Stomach (tissue), 9 donors: ENCODE data around the gene ARL8B. TPM values are rescaled to one million over a fixed set of nuclear protein-coding genes. Genes with fewer than 3 reads are reported as not detected.

Source experiments
- DNase-seq, 2 donors: peaks; one replicate each; pipeline versions ENCODE4 v3.0.0 to v3.0.0-alpha.2; 2013 to 2019
- H3K27ac ChIP-seq, 5 donors: fragments of 200-600 bp in 4 of 5; sonication (generic) in 4 of 5; one replicate each; pipeline ENCODE4 v1.5.1; 2013 to 2019; ENCODE audit warnings: mild to moderate bottlenecking in 1 of 5, moderate library complexity in 1 of 5
- H3K27me3 ChIP-seq, 3 donors: fragments of 200-600 bp; sonication (generic); one replicate each; pipeline ENCODE4 v1.5.1; 2017 to 2019; ENCODE audit warnings: mixed run types in 1 of 3
- H3K36me3 ChIP-seq, 4 donors: fragments of 200-600 bp; sonication (generic); 1 replicate in 3 of 4; 2 replicates in 1 of 4; pipeline ENCODE4 v1.5.1; 2016 to 2019
- H3K4me1 ChIP-seq, 4 donors: fragments of 200-600 bp; sonication (generic); one replicate each; pipeline ENCODE4 v1.5.1; 2016 to 2019
- H3K4me3 ChIP-seq, 4 donors: fragments of 200-600 bp; sonication (generic) in 3 of 4; one replicate each; pipeline ENCODE4 v1.5.1; 2016 to 2019; ENCODE audit warnings: mild to moderate bottlenecking in 1 of 4
- H3K9me3 ChIP-seq, 4 donors: fragments of 200-600 bp; sonication (generic); one replicate each; pipeline ENCODE4 v1.5.1; 2016 to 2019
- EP300 ChIP-seq: sonication (generic); formaldehyde crosslinking; IDR thresholded peaks from one replicate; pipeline ENCODE4 v1.6.1; 2017; ENCODE audit warnings: antibody characterized with exemption
- POLR2A ChIP-seq, 4 donors: fragments of 450-650 bp; IDR thresholded peaks; one replicate each; pipeline ENCODE4 v1.6.1; 2016; ENCODE audit warnings: antibody characterized with exemption in 4 of 4, control low read depth in 2 of 4, mild to moderate bottlenecking in 1 of 4, moderate library complexity in 1 of 4
- POLR2AphosphoS5 ChIP-seq, 3 donors: sonication (generic); formaldehyde crosslinking; IDR thresholded peaks; one replicate each; pipeline ENCODE4 v1.6.1; 2016; ENCODE audit warnings: antibody characterized with exemption in 3 of 3
- WGBS, 5 donors: extraction: QIAGEN DNeasy Blood & Tissue Kit in 3 of 5; methylation state at CpG; one replicate each; pipeline versions ENCODE4 v1.1.5 to v1.1.7; 2013 to 2018; 5-methylcytosine and 5-hydroxymethylcytosine counted together
- intact Hi-C: fragments of 100-400 bp; cut with DNase I; formaldehyde crosslinking; loops from one replicate; pipeline ENCODE4 v1.15.1; 2023; ENCODE audit warnings: low total_unique reads
- polyA plus RNA-seq, 3 donors: library from polyadenylated mRNA; stranded (reverse); fragments of 200-250 nt; gene quantifications; one replicate each; pipeline ENCODE4 v1.2.3, GENCODE V29; 2013
- total RNA-seq, 5 donors: library from RNA; depleted of rRNA; stranded (reverse); fragments of >200 nt; gene quantifications; one replicate each; pipeline versions ENCODE4 v1.1.0 to v1.2.3, GENCODE V29; 2014 to 2016
- TF ChIP-seq, protein P1 (sequence below), 7 experiments: fragments of 450-650 bp in 4 of 7; fragments of 200-600 bp in 3 of 7; sonication (generic) in 3 of 7; IDR thresholded peaks; one replicate each; pipeline ENCODE4 v1.5.1; 2016 to 2019; ENCODE audit warnings: antibody characterized with exemption in 7 of 7, control low read depth in 2 of 7, mild to moderate bottlenecking in 1 of 7
- donor health status: healthy with polysubstance abuse.
- donor health status: Bipolar disorder and iron deficiency.
- donor health status: healthy.

The ARL8B gene
- total and polyA plus RNA-seq, 8 donors: 14.8 to 73.6 (median 34.5) TPM

DNA sequence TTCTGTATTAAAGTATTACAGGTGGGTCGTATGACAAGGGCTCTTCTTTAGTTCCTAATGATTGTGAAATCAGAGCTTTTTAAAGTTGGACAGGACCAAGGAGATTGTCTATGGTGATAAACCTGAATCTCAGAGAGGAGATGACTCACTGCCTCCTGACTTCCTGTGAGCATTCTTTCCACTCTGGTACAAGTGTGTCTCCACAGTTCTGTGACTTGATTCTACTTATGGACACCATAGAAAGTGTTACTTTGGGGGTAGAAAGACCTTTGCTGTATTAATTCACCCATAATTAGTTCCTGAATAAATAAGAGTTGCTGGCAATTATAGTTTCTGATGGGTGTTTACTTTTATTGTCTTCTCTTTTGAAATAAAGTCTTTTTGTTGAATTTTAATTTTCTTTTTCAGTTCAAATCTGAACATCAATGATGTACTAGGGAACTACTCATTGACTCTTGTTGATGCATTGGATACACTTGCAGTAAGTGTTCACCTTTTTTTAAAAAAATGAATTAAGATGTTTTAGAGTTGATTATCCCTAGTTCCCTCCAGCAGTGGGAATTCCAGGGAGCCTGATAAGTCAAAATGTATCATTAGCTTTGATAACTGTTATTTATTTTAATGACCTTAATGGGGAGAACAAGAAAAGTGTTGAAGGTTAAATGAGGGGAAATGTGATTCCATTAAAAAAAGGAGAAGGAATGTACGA is 72.9 kb downstream of the ARL8B start:
- 41 to 63% (median 53%) methylated on average over 2 of the region's 2 CpGs for WGBS, 5 donors
- Histone ChIP-seq H3K9me3 (no peaks in the 10 kb centered on the region), H3K36me3 (peaks cover 2 to 23% (median 19%) of the 10 kb centered on the region in 4 donors), H3K4me1 (peaks cover 28 to 85% (median 62%) of the 10 kb centered on the region in 4 donors), H3K4me3 (no peak overlapping the region), H3K27ac (peak overlapping the region in 3 of 5 donors; percentile 23 to 72 (median 31)), H3K27me3 (no peaks in the 10 kb centered on the region)
- no peak for DNase-seq
- intact Hi-C loops: no loop called here
- no peak for TF ChIP-seq EP300
- TF ChIP-seq, protein P1, sequence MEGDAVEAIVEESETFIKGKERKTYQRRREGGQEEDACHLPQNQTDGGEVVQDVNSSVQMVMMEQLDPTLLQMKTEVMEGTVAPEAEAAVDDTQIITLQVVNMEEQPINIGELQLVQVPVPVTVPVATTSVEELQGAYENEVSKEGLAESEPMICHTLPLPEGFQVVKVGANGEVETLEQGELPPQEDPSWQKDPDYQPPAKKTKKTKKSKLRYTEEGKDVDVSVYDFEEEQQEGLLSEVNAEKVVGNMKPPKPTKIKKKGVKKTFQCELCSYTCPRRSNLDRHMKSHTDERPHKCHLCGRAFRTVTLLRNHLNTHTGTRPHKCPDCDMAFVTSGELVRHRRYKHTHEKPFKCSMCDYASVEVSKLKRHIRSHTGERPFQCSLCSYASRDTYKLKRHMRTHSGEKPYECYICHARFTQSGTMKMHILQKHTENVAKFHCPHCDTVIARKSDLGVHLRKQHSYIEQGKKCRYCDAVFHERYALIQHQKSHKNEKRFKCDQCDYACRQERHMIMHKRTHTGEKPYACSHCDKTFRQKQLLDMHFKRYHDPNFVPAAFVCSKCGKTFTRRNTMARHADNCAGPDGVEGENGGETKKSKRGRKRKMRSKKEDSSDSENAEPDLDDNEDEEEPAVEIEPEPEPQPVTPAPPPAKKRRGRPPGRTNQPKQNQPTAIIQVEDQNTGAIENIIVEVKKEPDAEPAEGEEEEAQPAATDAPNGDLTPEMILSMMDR (IDR thresholded peaks at IDR 0.05): no peak
- peak in 2 of 3 donors; percentile 26 to 29 for TF ChIP-seq POLR2AphosphoS5 (IDR thresholded peaks at IDR 0.05)

DNA sequence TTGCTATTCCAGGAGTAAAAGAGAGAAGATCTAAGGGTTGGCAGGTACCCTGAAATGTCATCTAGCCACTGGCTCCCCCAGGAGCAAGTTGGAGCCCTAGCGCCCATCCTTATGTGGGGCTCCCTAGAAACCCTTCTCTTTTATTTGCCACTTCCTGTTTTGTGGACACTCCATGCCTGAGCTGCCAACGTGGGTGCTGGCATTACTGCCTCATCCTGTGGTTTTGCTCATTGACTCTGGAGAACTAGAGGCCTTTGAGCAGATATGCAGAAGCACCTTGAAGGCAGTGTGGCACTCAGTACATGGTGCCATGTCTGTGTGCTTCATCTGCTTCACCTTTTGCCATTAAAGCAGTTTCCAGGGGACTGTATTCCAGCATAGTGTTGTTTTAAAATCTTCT is 73.5 kb downstream of the ARL8B start:
- DNase-seq: no peak
- no peaks in the 10 kb centered on the region for H3K9me3 ChIP-seq
- peaks cover 24 to 79% (median 55%) of the 10 kb centered on the region in 4 donors for H3K4me1 ChIP-seq
- peaks cover 5 to 30% (median 25%) of the 10 kb centered on the region in 4 donors for H3K36me3 ChIP-seq
- peak overlapping the region in 3 of 5 donors; percentile 5 to 72 (median 23) for H3K27ac ChIP-seq
- WGBS, 5 donors: 37 to 61% (median 58%) methylated on average over 2 of the region's 2 CpGs
- TF ChIP-seq POLR2AphosphoS5 (IDR thresholded peaks at IDR 0.05) (no peak), EP300 (no peak), POLR2A (IDR thresholded peaks at IDR 0.05) (no peak)
- TF ChIP-seq, protein P1 (IDR thresholded peaks at IDR 0.05): no peak
- intact Hi-C loops: no loop called here
- H3K4me3 ChIP-seq: no peak overlapping the region
- no peaks in the 10 kb centered on the region for H3K27me3 ChIP-seq

DNA sequence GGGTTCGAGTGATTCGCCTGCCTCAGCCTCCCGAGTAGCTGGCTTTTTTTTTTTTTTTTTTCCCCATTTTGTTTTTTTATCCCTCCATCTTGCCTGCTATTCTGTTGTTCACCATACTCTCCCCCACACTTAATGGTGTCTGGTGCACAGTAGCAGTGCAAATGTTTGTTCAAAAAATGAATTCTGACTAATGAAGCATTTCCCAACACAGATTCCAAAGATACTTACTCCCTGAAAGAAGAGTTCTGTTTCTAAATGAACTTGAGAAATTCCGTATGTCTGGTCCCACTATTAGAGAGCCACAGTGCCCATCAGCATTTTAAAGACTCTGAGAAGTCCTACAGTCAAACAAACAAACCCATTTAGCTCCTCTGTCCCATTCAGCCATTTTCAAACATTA is 74.9 kb downstream of the ARL8B start:
- no peak for DNase-seq
- Histone ChIP-seq H3K27ac (peak overlapping the region in 3 of 5 donors; percentile 40 to 72 (median 59)), H3K9me3 (no peaks in the 10 kb centered on the region), H3K4me1 (peaks cover 20 to 66% (median 43%) of the 10 kb centered on the region in 4 donors), H3K27me3 (no peaks in the 10 kb centered on the region), H3K4me3 (no peak overlapping the region), H3K36me3 (peaks cover 9 to 44% (median 39%) of the 10 kb centered on the region in 4 donors)
- intact Hi-C loops: no loop called here
- no peak for TF ChIP-seq POLR2AphosphoS5 (IDR thresholded peaks at IDR 0.05)
- TF ChIP-seq EP300: no peak
- 74 to 87% (median 82%) methylated on average over 4 of the region's 4 CpGs for WGBS, 5 donors

DNA sequence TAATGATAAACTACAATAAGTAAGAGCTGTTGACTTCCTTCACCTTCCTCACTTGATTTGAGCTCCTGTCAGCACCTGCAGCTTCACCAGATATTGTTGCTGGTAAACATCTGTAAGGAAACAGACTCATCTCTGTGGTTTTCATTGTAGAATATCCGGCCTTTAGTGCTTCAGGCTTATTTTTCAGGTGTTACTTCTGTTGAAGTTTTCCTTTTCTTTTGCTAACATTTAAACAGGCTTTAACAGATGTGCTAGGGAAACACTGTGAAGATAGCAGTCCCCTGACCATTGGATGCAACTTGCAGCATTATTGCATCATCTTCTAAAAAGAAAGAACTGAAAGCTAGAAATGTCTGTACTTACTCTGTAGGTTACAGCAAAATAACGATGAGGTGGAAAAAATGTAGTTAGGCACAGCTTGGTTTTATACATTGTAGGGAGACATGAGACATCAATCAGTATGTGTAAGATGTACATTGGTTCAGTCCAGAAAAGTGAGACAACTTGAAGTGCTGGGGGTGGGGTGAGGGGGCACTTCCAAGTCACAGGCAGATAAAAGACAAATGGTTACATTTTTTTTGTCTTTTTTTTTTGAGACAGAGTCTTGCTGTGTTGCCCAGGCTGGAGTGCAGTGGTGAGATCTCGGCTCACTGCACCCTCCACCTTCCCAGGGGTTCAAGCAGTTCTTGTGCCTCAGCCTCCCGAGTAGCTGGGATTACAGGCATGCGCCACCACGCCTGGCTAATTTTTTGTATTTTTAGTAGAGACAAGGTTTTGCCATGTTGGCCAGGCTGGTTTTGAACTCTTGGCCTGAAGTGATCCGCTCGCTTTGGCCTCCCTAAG is 75.6 kb downstream of the ARL8B start:
- no peak for DNase-seq
- no peaks in the 10 kb centered on the region for H3K9me3 ChIP-seq
- H3K36me3 ChIP-seq: peaks cover 16 to 51% (median 46%) of the 10 kb centered on the region in 4 donors
- H3K4me1 ChIP-seq: peaks cover 20 to 59% (median 36%) of the 10 kb centered on the region in 4 donors
- intact Hi-C loops: no loop called here
- H3K4me3 ChIP-seq: no peak overlapping the region
- peak overlapping the region in 3 of 5 donors; percentile 40 to 72 (median 59) for H3K27ac ChIP-seq
- 88 to 92% (median 89%) methylated on average over 8 of the region's 8 CpGs for WGBS, 5 donors
- H3K27me3 ChIP-seq: no peaks in the 10 kb centered on the region
- TF ChIP-seq POLR2AphosphoS5 (IDR thresholded peaks at IDR 0.05): no peak
- TF ChIP-seq POLR2A (IDR thresholded peaks at IDR 0.05): no peak
- TF ChIP-seq EP300: no peak
- TF ChIP-seq, protein P1 (IDR thresholded peaks at IDR 0.05): no peak
